Amniotic stem cell (primary cell): ENCODE results near the gene OLFML2B.

Source experiments
- DNase-seq: peaks from one replicate; lab custom pipeline; 2025; lab: John Stamatoyannopoulos, UW

OLFML2B gene

DNA sequence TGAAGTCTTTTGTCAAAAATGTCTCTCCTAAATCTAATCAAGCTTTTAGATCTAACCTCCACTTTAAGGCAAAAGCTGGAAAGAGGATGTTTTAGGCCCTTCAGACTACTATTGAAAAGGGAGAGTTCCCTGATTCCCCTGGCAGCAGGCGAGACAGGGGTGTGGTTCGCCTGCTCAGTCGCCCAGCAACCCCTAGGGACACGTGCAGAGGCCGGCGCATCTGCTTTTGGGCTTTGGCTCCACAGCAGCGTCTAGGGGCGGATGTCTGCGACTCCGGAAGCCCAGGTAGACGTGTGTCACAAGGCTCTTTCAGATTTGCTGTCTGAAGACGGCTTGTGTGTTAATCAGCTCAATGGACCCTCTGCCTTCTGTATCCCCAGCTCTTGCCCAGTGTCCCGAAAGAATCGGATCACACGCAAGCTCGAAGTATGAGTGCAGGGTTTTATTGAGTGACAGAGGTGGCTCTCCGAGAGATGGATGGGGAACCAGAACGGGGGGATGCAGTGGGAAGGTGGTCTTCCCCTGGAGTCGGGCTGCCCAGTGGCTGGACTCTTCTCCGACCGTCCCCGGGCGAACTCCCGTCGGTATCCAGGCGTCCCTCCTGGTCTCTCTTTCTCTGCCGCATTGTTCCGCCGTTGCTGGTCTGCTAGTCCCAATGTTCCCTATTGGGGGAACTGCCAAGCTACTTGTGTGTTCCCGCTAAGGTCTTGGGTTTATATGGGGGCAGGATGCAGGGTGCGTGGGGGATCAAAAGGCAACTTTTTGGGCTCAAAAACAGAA lies 45.5 kb downstream of the OLFML2B start:
- DNase-seq: no peak

GRCh38 chr1:161973924-161974845 lies 49.5 kb downstream of the OLFML2B start:
- no peak for DNase-seq

DNA sequence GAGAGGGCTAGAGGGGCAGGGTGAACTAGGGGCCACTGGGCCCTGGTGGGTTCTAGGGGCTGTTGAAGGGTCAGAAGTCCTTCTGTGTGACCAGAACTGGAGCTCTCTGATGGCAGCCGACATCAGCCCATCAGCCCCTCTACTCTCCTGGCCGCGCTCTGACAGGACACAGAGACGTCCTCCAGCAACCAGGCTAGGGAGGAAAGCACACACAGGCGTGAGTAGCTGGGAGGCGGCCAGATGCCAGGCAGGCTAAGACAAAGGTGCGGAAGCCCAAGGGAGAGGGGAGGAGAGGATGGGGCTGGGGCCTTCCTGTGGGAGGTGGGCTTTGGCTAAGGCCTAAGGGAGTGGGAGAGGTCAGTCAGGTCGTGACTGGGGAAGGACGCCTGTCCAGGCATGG lies 50.8 kb downstream of the OLFML2B start:
- DNase-seq: no peak

- no peak for DNase-seq
Observed at GRCh38 chr1:161970633-161971032, 53.0 kb downstream of the OLFML2B start.

- no peak for DNase-seq
Observed at GRCh38 chr1:161970036-161970435, 53.6 kb downstream of the OLFML2B start.

DNA sequence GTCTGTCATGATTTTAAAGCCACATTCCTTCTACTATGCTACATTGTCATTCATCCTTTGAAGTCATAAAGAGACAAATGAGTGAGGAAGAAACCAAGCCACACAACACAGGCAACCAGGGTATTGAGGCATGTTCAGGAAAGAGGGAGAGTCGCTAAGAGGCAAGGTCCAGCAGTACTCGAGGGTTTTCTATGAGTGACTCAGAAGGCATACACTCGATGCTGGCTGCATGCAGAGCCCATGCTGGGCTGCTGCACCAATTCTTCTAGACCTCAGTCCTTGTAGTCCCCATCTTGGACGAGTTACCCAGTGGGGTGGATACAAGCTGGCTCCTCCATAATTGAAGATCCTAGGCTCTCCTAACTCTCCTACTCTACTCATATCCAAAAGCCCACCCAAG lies 57.6 kb downstream of the OLFML2B start:
- no peak for DNase-seq

GRCh38 chr1:161962091-161962887 lies 61.4 kb downstream of the OLFML2B start:
- DNase-seq: peak; percentile 59

DNA sequence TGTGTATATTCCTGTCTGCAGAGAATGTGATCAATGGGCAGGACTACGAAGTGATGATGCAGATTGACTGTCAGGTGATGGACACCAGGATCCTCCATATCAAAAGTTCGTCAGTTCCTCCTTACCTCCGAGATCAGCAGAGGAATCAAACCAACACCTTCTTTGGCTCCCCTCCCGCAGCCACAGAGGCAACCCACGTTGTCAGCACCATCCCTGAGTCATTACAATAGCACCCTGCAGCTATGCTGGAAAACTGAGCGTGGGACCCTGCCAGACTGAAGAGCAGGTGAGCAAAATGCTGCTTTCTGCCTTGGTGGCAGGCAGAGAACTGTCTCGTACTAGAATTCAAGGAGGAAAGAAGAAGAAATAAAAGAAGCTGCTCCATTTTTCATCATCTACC lies 65.2 kb downstream of the OLFML2B start:
- DNase-seq: peak; percentile 17

DNA sequence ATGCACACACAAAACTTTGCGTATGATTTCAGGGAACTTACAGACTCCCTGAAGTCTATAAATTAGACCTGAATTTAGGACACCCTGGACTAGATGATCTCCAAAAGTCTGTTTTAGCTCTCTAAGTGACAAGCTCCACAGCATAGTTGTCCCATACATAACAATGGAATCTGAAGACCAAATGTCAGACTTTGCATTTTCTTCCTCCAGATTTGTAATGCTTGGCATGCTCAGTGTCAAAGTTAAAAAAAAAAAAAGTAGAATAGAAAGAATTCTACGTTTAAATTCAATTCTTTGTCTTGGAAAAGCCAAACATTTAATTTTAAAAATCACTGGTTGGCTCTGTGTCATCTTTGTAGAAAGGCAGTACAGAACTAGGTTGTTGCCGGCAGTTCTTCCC lies 66.7 kb downstream of the OLFML2B start:
- no peak for DNase-seq

- peak; percentile 62 for DNase-seq
Observed at GRCh38 chr1:161956097-161956496, 67.6 kb downstream of the OLFML2B start.

DNA sequence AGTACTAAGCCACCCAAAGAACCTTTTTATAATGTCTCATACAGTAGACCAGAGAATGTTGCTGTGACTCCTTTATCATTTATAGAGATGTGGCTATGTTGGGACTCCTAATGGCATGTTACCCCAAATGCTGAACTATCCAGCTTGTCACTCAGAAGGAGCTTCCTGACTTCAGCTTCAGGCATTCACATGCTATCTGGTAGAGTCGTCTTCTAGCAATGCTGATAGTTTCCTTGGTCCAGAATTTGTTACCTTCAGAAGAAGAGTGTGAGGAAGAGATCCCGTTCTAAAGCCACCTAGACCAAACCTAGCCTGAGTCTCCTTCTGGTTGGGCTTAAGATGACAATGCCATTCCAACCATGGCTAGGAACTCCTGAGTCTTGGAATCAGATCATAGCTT lies 68.1 kb downstream of the OLFML2B start:
- DNase-seq: no peak

- DNase-seq: no peak
Observed at GRCh38 chr1:161954466-161954865, 69.2 kb downstream of the OLFML2B start.

- no peak for DNase-seq
Observed at GRCh38 chr1:161954050-161954449, 69.6 kb downstream of the OLFML2B start.

DNA sequence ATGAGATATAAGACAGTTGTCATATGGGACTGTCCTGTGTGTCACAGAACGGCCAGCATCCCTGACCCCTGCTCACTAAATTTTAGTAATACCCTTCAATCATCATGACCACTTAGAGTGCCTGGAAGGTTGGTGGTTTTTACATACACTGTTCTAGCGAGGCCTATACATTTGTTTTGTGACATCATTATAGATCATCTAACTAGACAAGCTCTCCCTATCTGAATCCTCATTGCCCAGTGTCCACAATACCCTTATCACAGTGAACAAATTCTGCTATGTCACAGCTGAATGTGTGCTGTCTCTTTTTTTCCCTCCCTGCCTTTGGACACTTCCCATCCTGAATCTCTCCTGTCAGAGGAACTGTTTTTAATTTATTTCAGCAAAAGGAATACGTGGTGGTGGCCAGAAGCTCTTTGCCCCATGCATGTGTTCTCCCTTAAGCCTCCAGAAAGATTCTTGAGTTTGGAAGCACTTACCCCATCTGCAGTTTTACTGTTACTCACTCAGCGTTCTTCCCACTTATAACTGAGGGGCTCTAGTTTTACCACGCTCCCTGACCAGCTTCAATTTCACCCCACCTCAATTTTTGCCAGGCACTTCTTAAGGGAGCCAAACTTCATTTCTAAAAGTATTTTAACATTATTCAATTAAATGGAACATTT lies 70.3 kb downstream of the OLFML2B start:
- no peak for DNase-seq

GRCh38 chr1:161952607-161953172 lies 71.0 kb downstream of the OLFML2B start:
- DNase-seq: no peak

GRCh38 chr1:161951646-161952045 lies 72.0 kb downstream of the OLFML2B start:
- DNase-seq: no peak

DNA sequence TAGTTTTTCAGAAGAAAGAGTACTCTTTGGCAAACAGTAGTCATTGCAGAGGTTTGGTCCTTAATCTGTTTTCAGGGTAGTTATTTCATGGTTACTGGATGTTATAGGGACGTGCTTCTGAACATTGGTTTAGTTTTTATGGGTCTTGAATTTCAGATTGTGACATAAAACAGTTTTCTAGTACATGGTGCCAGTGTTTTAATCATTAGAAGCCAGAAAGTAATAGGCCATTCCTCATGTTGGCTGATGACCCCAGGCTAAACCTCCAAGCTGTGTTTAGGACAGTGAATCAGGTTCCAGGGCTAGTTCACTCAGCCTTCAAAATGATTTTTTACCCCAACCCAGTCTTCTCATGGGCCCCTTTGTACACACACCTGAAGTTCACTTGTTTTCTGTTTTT lies 73.3 kb downstream of the OLFML2B start:
- no peak for DNase-seq

- DNase-seq: no peak
Observed at GRCh38 chr1:161949548-161949947, 74.1 kb downstream of the OLFML2B start.

- no peak for DNase-seq
Observed at GRCh38 chr1:161948435-161948834, 75.2 kb downstream of the OLFML2B start.

GRCh38 chr1:161946071-161946987 lies 77.3 kb downstream of the OLFML2B start:
- peak; percentile 41 for DNase-seq
